Measurements from ENCODE around the gene CDC6.
"Not testable (repeated sequence)": the region's sequence is repeated elsewhere in the genome, so short reads cannot be mapped to it uniquely, and the experiment has no call there.

CDC6 gene

DNA sequence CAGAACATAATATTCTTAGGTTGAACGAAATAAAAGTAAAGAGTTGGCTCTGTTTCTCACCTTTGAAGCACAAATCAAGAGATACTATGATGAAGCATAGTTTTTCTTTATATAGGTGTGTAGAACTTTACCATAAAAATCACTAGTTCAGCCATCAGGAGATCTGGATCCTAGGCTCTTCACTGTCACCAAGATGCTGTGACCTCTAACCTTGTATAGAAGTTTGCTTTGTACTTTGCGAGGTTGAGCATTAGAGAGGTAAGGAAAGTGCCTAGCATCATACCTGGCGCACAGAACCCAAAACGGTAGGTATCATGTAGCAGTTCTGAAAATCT, 553 bp upstream of the CDC6 start:
- in situ Hi-C loops (cut with MboI; ENCODE audit: low sequenced_read_pairs) = no loop called here

DNA sequence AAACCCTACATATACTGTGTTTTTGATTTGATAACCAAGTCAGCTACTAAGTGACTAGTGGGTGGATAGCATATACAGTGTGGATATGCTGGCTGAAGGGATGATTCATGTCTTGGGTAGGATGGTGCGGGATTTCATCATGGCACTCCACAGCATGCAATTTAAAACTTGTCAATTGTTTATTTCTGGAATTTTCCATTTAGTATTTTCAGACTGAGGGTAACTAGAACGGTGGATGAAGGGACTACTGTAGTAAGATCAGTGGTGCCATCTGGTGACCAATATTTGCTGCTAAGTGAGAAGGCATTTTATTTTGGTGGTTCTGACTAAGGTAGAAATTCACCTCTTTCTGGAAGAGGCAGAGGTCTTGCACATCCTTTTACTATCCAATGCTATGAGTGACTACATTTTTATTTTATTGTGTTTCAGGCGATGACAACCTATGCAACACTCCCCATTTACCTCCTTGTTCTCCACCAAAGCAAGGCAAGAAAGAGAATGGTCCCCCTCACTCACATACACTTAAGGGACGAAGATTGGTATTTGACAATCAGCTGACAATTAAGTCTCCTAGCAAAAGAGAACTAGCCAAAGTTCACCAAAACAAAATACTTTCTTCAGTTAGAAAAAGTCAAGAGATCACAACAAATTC, 3.1 kb downstream of the CDC6 start:
- in situ Hi-C loops (cut with MboI; ENCODE audit: low sequenced_read_pairs) = no loop called here

DNA sequence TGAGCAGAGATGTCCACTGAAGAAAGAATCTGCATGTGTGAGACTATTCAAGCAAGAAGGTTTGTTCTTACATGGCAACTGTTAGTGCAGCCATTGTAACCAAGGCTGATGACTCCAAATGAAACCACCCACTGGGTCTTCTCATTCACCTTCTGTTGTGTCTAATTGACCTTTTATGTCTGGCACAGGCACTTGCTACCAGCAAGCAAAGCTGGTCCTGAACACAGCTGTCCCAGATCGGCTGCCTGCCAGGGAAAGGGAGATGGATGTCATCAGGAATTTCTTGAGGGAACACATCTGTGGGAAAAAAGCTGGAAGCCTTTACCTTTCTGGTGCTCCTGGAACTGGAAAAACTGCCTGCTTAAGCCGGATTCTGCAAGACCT, 3.6 kb downstream of the CDC6 start:
- in situ Hi-C loops (cut with MboI; ENCODE audit: low sequenced_read_pairs) = no loop called here

DNA sequence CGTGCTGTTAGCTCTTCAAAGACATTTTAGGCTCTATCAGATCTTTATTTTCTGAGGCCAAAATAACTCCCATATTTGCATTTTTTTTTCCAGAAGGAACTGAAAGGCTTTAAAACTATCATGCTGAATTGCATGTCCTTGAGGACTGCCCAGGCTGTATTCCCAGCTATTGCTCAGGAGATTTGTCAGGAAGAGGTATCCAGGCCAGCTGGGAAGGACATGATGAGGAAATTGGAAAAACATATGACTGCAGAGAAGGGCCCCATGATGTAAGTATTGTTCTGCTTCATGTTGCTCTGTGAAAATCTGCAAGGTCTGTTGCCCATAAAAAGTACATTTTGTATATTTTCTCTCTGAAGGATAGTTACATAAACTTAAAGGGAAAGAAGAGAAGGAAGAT, 5.7 kb downstream of the CDC6 start:
- in situ Hi-C loops (cut with MboI; ENCODE audit: low sequenced_read_pairs) = no loop called here

DNA sequence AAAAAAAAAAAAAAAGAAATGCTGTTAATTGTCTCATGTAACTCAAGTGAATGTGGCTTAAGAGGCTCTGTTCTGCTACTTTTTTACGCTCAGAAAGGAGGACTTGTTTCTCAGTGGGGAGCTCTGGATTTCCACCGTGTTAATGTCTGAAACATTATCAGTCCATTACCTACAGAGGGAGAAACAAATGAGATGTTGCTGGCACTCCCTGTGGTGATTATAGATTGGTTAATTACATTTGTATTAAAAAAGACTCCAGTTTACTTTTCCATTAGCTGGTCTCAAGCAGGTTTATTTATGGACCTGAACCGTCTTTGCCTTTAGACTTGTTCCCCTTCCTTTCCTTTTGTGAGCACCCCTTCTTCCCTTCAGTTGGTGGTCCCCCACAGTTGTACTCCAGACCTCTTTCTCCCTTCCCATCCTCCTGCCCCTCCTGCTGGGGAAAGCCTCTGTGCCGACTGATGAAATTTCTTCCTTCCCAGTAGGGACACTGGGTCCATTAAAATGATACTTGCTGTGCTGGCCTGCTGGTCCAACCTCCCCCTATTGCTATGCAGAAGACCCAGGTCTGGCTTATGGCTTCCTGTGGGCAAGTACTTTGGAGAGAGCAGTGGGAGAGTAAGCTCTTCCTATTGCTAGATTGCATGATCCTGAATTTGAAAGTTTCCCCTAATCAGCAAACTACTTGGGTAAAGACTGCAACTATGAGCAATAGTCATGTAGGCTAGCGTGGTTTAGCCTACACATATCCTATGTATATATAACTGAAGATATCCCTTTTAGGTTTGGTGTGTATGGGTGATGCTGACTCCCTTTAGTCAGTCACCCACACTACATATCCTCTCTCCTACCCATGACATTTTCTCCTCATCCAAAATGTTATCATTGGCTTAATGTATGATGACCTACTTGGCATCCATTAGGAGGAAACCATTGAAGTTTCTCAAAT, 8.1 kb downstream of the CDC6 start:
- in situ Hi-C loops (cut with MboI; ENCODE audit: low sequenced_read_pairs) = no loop called here

DNA sequence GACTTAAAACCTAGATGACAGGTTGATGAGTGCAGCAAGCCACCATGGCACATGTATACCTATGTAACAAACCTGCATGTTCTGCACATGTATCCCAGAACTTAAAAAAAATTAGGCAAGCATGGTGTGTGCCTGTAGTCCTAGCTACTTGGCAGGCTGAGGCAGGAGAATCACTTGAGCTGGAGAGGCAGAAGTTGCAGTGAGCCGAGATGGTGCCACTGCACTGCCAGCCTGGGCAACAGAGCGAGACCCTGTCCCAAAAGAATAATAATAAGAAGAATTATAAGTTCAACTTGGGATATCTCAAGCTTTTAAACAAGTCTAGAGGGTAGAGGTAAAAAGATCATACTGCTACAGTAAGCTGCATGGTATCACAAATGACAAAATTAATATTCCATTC, 9.8 kb downstream of the CDC6 start:
- in situ Hi-C loops (cut with MboI; ENCODE audit: low sequenced_read_pairs) = no loop called here

DNA sequence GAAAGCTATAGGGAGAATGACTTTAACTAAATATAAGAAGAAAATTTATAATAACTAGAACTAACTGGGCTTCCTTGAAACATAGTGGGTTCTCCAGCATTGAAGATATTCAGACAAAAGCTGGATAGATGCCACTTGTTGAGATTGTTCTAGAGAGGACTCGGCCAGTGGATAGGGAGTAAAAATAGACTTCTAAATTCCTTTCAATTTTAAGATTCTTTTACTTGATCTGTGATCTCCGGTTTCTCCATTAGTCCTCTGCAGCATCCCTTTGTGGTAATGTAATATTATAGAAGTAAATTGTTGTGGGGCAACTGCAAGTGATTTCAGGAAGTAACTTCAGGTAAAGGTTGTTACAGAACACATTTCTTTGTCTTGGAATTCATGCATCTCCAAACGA, 11.0 kb downstream of the CDC6 start:
- in situ Hi-C loops (cut with MboI; ENCODE audit: low sequenced_read_pairs) = no loop called here

DNA sequence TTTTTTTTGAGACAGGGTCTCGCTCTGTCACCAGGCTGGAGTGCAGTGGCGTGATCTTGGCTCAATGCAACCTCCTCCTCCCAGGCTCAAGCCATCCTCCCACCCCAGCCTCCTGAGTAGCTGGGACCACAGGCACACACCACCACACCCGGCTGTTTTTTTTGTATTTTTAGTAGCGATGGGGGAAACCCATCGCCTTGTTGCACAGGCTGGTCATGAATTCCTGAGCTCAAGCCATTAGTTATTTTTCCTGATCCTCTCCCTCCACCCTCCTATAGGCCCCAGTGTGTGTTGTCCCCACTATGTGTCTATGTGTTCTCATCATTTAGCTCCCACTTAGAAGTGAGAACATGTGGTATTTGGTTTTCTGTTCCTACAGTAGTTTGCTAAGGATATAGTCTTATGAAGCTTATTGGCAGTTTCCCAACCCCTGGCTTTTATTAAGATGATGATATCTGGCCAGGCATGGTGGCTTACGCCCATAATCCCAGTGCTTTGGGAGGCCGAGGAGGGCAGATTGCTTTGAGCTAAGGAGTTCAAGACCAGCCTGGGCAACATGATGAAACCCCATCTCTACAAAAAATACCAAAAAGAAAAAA, 11.6 kb downstream of the CDC6 start:
- in situ Hi-C loops (cut with MboI; ENCODE audit: low sequenced_read_pairs) = not testable (repeated sequence)

DNA sequence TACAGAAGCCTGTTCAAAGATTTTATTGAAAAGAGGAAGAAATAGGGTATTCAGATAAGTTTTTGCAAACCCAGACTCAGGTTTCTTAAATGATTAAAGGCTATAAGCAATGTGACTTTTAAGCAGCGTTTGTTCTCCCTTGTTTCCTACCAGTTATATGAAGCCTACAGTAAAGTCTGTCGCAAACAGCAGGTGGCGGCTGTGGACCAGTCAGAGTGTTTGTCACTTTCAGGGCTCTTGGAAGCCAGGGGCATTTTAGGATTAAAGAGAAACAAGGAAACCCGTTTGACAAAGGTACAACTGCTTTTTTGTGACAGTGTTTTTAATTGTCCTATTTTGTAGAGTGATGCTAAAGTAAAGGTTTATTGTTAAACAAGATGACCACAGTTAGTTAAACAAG, 13.6 kb downstream of the CDC6 start:
- in situ Hi-C loops (cut with MboI; ENCODE audit: low sequenced_read_pairs) = loop anchor here (10.0 kb wide), 1 partner anchor 253 kb away; no protein-coding TSS in a partner anchor

DNA sequence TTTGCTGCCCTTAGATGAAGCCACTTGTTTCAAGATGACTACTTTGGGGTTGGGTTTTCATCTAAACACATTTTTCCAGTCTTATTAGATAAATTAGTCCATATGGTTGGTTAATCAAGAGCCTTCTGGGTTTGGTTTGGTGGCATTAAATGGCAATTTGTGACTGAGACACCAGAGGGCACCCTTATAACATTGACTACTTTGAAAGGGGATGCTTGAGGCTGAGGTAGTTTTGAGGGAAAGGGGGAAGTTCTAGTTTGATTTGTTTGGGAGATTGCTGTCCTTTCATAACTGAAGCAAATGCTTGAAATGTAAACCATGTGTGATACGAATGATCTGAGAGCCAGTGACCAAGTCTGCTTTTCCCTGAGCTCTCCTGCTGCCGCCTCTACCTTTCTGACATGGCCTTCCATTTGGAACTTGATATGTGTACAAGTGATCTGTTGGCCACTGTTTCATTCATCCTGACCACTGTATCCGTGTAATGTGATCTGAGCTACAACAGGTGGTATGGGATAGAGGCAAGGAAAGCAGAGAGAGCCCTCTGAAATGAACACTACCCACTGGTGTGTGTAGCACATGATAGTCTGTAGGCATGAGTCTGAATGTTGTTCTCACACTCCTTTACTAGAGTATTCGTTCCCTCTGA, 15.5 kb downstream of the CDC6 start:
- in situ Hi-C loops (cut with MboI; ENCODE audit: low sequenced_read_pairs) = loop anchor here (10.0 kb wide), 1 partner anchor 252 kb away; no protein-coding TSS in a partner anchor

DNA sequence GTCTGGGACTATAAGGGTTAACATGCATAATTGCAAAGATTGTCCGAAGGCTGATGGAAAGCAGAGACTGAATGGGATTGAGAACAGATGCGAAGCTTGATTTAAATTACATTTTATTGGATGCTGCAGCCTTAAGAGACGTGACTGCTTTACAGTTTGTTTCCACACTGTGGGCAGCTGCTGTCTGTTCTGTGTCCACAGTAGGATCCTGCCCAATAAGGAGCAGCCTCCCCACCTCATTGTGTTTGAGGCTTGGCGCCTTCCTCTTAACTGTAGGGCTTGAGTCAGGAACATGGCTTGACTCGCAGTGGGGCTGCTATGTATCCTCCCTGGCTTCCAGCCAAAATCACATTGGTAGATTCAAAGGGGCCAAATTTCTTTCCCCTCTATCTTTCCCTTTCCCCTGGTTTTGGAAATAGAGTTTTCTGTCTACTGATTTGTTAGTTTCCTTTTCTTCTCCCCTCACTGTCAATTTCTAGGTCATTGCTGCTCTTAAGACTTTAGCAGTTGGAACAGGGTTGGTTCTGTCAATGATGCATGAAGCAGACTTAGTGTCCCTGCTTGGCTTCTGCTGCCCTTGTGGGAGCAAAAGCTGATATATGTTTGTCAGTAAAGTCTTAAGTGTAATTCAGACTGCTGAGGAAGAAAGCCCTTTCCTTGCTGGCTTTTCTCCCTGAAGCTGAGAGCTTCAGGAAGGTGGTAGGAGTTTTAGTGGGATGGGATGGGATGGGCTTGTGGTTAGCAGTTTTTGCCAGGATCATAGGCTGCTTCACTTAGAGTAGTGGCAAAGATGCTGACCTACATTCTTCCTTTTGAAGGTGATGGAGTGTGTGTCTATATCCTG, 16.3 kb downstream of the CDC6 start:
- in situ Hi-C loops (cut with MboI; ENCODE audit: low sequenced_read_pairs) = loop anchor here (10.0 kb wide), 1 partner anchor 251 kb away; no protein-coding TSS in a partner anchor

DNA sequence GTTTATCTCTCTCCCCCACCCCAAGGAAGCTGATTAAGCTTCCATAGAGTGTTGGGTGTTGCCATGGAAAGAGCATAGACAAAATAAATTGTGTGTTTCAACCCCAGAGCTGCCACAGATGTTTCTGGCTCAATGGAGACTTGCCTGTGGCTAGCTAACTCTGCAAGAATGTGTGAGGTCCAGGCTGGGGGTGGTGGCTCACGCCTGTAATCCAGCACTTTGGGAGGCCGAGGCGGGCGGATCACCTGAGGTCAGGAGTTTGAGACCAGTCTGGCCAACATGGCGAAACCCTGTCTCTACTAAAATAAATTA, 16.8 kb downstream of the CDC6 start:
- in situ Hi-C loops (cut with MboI; ENCODE audit: low sequenced_read_pairs) = loop anchor here (10.0 kb wide), 1 partner anchor 250 kb away; no protein-coding TSS in a partner anchor

DNA sequence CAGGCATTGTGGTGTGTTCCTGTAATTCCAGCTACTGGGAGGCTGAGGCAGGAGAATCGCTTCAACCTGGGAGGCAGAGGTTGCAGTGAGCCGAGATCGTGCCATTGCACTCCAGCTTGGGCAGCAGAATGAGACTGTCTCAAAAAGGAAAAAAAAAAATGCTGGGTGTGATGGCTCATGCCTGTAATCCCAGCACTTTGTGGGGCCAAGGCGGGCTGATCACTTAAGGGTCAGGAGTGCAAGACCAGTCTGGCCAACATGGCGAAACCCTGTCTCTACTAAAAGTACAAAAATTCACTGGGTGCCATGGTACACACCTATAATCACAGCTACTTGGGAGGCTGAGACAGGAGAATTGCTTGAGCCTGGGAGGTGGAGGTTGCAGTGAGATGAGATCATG, 17.2 kb downstream of the CDC6 start:
- in situ Hi-C loops (cut with MboI; ENCODE audit: low sequenced_read_pairs) = loop anchor here (5.0 to 10.0 kb wide), 2 partner anchors 47 to 250 kb away; no protein-coding TSS in a partner anchor

DNA sequence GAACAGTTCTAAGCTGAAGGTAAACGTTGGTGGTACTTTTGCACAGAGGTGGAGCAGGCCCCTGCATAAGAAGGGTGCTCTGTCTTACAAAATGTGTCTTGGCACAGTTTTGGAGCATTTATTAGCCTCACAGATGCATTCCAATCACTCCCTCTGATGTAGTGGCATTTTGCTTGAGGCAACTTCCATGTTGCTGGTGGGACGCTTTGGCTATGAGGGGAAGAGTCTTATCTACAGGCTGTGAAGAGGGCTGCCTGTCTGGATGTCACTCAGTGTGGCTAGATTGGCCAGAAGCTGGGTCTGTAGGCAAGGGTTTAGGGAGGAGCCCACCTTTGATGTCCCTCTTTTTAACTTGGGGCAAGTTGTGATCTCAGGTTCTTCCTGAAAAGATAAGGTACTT, 18.7 kb downstream of the CDC6 start:
- in situ Hi-C loops (cut with MboI; ENCODE audit: low sequenced_read_pairs) = loop anchor here (5.0 to 10.0 kb wide), 2 partner anchors 46 to 248 kb away; no protein-coding TSS in a partner anchor

DNA sequence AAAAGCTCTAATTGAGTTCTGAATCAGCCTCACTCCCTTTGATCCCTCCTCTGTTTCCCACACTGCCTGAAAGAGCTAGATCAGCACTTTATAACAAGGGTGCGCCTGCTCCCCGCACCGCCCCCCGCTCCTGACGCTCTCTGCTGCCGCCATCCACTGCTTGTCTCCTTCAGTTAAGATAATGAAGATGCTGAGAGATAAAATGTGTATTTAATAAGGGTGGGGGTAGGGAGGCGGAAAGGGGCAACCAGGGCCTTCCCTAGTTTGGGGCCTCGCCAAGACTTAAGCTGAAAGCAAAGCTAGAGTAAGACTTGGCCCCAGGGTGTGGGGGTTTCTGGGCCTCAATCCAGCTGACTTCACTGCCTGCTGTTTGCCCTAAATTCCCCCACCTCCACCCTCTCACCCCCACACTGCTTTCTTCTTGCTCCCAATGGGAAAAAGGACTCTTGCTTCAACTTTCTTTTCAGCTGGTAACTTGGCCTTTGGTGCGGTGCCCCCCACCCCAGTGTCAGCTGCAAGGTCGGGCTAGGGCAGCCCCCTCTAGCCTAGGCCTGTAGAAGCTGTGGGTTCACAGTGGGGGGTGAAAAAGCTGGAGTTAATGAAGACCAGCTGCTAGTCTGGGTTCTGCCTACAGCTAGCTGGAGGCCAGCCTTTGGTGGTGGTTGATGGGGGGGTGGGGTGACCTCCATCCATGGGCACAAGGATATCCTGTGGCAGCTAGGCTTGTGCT, 19.5 kb downstream of the CDC6 start:
- in situ Hi-C loops (cut with MboI; ENCODE audit: low sequenced_read_pairs) = loop anchor here (5.0 to 10.0 kb wide), 2 partner anchors 45 to 248 kb away; no protein-coding TSS in a partner anchor

DNA sequence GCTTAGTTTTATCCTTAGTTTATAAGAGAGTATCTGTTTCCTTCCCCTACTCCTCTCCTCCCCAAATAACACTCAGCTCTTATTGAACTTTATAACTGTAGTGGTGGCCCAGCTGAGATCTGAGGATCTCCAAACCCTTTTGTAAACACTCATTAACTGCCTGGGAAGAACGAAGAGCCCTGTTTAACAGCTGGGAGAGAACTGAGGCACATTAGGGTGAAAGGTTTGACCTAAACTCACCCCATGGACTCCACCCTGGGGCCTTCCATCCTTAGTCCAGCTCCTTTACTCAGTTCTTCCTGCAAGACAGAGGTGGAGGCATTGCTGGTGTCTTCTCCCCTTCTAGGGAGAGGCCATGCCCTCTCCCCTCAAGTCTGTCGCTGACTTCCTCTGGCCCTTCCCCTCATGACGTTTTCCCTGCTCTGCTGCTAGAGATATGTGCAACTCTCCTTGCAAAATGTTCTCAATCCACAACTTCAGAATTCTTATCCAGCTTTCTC, 20.1 kb downstream of the CDC6 start:
- in situ Hi-C loops (cut with MboI; ENCODE audit: low sequenced_read_pairs) = loop anchor here (5.0 to 10.0 kb wide), 2 partner anchors 45 to 247 kb away; no protein-coding TSS in a partner anchor

DNA sequence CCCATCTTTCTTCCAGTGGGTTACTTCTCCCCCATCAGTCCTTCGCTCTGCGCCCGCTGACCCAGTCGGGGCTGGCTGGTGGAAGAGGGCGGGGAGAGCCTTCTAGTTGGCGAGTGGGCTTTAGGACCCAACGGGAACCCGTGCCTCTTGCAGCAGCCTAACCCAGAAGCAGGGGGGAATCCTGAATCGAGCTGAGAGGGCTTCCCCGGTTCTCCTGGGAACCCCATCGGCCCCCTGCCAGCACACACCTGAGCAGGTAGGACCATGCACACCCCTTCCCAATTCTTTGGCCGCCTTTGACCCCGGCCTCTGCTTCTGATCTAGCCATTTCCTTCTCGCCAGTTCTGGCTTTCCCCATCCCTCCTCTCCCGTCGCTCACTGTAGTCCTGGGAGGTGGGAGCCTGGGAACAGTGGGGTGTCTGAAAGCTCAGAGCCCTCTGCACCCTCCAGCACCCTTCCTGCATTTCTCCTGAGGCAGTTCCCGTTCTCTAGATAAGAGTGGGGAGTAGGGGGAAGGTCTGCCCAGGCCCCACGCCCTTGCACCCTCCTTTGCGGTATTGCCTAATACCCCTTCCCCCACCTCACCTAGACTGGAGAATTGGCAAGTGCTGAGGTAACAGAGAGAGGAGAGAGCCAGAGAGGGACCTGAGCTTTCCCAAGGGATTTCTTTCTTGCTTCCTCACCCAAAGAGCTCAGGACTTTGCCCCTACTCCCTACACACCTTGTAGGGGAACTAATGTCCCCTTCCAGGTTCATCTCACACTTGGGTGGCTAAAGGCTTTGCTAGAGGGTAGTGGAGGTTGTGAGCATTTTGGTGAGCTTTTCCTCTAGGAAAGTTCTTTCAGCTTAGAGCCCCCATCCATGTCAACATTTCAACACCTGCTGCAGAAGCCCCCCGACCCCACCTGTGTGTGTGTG, 21.6 kb downstream of the CDC6 start, which contains the start of gene RARA:
Gene RARA (plus strand): TSS at position 150 of the 918 bp plus-strand sequence. CDS start 22,039 bp downstream, outside the sequence.
- in situ Hi-C loops (cut with MboI; ENCODE audit: low sequenced_read_pairs) = loop anchor here (5.0 to 10.0 kb wide), 2 partner anchors 43 to 246 kb away; no protein-coding TSS in a partner anchor

DNA sequence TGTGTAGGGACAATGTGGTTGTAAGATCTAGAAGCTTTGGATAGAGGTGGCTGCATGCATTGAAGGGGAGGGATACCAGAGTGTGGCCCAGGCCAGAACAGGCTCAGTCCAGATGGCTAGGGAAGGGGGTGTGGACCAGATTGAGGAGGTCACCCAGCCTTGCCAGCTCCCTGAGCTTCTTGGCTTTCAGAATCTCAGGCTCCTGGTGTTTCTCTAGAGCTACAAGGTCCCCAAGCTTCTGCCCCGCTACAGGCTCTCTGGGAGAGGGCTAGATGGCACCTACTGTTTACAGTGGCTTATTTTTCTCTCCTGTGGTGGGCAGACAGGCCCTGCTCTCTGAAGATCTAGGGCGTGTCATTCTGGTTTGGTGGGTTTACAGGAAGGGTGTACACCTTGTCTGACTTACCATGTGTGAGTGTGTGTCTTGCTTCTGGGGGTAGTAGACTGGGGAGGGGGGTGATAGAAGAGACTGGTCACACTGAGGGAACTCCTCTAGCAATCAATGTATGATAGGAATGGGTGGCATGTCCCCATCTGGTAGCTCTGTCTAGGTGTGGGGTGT, 22.4 kb downstream of the CDC6 start:
- in situ Hi-C loops (cut with MboI; ENCODE audit: low sequenced_read_pairs) = loop anchor here (5.0 to 10.0 kb wide), 2 partner anchors 42 to 245 kb away; no protein-coding TSS in a partner anchor

Measured in HL-60/S4 (cell line).